NAMALWA (cell line): ENCODE results near the gene SIAH3.
A peak's percentile ranks its signal among the peaks of the same experiment; 100 is the strongest.

Source experiments
- DNase-seq: peaks from one replicate; pipeline ENCODE4 v3.0.0-alpha.2; 2015; ENCODE audit warnings: low spot score

SIAH3 gene

DNA sequence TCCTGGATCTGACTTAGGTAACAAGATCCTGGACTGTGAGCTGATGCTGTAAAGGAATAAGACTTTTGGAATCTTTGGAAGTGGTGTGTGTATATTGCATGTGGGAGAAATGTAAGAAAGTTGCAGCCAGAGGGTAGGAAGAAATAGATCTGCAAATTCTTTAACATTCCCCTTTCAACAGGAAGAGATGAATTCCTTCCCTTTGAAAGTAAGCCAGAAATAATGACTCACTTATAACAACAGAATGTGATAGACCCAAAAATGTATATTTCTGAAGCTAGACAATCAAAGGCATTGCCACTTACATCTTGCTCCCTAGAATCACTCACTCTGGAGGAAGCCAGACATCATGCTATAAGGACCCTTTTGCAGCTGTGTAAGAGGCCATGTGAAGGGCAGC lies 9.8 kb upstream of the SIAH3 start:
- DNase-seq = no peak

GRCh38 chr13:45860240-45860639 lies 8.7 kb upstream of the SIAH3 start:
- DNase-seq = no peak

DNA sequence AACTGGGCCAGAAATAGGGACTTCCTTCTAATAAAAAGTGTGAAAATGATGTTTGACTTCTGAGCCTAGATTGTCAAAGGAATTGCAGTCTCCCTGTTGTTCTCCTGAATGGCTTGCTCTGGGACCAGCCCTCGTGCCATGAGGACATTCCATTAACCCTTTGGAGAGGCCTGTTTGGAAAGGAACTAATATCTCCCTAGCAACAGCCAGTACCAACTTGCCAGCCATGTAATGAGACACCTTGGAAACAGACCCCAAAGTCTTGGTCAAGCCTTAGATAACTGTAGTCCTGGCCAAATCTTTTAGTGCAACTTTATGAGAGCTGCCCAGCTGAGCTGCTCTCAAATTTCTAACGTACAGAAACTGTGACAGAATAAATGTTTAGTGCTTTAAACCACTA lies 8.2 kb upstream of the SIAH3 start:
- DNase-seq = no peak

- DNase-seq = no peak
Observed at GRCh38 chr13:45852494-45852893, 941 bp upstream of the SIAH3 start.

- DNase-seq = no peak
Observed at GRCh38 chr13:45851956-45852355, 403 bp upstream of the SIAH3 start.

DNA sequence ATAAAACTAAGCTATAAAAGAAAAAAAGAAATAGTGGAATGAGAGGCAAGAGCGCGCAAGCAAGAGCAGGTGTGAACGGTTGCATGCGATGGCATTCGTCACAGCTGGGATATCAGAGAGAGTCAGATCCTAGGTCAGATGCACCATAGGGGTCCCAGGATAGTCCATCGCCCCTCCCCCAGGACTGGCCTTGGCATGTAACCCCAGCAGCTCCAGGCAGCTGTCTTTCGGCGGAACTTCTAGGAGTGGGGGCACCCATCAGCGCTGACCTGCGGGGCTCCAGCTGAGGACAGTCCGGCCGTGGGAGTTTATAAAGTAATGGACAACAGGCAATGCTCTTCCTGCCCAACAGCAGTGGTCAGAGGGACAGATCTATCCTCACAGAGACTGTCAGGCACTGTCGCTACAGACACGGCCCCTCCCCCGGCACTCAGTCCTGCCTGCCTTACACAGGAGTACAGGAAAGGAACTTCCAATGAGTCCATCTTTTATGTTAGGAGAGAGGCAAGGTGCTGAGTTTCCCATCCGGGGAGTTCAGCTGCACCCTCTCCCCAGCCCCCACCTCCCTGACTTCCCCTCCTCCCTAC lies 1.4 kb downstream of the SIAH3 start:
- DNase-seq = no peak

GRCh38 chr13:45849408-45849807 lies 2.1 kb downstream of the SIAH3 start:
- DNase-seq = no peak

DNA sequence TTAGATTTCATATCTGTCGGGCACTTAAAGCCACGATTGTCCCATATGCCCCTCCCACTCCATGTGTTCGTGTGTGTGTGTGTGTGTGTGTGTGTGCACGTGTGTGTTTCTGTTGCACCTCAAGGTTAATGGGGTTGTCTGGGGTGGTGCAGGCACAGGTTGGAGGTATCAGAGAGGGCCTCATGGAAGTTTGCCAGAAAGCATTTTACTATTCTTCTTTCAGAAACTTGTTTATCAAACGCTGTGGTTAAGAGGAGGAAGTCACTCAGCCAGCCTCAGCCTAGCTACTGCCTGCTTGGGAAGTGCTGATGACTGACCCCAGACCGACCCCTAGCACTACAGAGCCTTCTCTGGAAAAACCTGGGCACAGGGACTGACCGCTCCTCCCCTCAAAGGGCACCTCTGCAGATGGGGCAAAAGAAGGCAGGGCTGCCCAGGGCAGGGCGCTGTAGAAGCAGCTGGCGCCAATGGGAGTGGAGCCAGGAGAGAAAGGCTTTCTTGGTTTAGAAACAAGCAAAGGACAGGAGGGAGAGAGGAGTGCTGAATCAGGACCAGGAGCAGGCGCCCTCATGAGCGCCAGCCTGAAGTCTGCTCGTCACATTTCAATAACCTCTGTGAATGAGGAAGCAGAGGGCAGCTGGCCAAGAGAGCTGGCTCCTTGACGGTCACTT lies 3.9 kb downstream of the SIAH3 start:
- peak; percentile 39 for DNase-seq

DNA sequence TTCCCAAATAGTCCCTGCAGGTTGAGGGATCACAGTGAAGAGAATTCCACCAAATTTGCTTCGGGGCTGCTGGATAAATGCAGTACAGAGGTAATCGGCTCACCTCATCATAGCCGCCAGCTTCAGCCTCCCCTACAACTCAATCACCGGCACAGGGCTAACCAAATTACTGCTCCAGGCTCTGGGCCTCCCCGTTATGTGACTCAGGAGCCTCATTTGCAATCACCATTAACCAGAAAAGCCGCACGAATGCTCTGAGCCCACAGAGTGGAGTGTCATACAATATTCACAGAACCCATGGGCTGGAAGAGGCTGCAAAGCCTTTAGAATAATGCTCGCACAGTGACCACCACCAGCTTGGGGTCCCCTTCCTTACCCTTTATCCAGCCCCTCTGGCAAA lies 4.9 kb downstream of the SIAH3 start:
- no peak for DNase-seq

DNA sequence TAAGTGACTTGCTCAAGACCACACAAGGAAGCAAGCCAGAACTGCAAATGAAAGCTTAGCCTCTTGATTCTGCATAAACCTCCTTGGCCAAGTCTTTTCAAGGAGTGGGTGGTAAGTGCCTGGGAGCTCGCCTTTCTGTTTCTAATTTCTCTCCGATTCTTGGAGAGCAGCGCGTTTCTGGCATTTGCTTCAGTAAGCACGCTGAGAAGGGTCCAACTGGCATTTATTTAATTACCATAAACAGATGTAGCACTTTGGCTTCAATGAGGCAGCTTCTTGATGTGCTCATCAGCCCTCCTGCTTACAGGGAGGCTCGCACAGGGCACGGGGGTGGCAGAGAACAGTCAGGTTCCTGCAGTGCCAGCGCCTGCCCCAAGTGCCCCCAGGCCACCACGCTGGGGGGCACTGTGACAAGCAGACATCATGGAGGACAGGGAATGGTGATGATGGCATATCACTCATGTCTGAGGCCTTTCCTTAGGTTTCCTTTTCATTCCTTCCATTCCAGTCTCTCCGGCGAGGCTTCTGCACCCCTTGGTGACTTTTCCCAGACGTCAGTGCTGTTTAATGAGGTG lies 13.3 kb downstream of the SIAH3 start:
- no peak for DNase-seq

DNA sequence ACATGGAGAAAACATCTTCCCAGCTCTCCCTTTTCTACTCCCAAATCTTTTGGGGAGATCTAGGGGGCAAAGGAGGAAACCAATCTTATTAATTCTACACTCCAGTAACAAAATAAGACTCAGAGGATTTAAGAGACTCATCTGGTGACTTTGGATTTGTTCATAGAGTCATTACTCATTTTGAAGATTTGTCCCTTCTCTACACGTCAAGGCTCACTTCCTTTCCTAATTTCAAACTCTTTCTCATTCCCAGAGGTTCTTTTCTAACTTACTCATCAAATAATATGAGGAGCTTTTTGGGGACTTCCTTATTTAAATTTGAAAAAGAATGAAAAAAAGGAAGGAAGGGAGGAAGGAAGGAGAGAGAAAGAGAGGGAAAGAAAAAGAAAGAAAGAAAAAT lies 14.4 kb downstream of the SIAH3 start:
- no peak for DNase-seq

DNA sequence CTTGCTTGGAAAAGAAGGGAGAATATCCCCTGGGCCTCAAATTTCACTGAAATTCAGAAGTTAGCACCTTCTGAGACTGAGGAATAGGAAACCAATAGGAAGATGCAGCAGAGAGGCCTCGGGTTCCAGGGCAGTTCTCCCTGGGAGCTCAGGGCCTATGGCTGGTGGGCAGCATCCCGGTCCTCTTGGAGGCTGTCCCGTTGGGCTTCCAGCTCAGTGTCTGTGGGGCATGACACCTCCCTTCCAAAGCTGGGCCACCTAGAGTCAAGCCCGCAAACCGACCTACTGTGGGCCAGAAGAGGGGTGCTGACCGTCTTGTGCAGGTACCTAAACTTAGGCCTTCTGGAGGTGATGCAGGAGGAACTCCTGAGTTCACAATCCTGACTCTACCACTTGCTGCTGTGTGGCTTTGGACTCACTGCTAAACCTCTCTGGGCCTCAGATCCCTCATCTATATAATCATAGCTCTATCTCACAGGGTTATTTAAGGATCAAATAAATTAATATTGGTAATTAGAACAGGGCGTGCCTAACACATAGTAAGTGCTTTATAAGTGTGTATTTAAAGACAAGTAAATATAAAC lies 17.1 kb downstream of the SIAH3 start:
- DNase-seq = no peak

DNA sequence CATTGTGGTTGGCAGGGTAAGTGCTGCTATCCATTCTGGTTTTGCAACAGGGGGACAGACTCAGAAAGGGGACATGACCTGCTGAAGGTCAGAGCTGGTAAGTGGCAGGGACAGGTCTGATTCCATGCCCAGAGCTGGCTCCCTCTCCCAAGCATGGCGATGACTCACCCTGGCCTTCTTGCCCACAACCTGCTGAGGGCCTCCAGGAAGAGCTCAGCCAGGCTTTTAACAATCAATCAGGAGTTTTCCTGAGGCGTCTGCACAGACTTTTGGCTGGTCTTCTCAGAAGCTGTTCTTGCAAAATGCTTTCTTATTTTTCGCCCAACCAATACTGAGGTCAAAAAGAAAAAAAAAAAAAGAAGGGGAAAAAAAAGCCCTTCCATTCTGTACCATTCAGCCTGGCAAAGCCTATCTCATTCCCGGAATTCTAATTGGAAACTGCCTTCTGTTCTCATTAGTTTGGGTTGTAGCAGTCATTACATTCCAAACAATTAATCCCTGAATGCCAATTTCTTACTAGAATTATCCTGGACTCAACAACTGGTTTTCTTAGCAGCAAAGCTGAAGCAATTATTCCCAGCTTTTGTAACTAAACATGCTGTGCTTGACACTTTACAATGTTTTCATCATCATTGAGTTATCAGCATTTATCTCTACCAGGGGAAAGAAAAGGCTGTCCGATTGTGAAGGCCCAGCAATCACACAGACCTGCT lies 17.7 kb downstream of the SIAH3 start:
- DNase-seq = no peak

DNA sequence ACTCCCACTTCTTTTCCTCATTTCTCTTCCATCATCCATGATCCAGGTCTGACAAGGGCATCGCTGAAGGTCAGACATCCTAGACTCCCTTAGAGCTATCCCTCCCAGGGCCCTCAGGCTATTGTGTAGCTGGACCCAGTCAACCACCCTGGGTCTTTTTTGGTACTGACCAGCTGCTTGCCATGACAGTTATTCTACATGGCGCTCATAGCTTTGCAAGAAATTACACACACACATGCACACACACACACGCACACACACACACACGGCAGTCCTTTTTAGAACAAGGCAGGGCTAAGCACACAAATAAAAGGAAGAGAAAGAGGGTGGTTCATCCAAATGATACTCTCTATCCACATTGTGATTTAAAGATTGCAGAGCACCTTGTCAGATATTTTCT lies 18.3 kb downstream of the SIAH3 start:
- DNase-seq = no peak

DNA sequence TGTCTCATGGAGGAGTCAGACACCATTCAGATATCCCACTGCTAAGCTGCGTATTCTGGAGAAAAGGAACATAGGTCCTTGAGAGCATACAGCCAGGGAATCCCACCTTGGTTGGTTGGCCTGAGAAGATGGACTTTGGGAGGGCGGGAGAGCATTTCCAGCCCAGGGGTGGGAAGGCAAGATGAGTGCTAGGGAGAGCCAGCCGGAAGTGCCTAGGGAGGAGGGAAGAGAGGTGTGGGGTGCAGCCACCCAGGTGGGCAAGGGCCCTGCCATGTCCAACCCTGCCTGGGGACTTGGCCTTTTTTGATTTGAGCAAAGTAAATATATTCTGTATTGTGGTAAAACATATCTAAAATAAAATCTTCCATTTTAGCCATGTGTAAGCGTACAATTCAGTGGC lies 19.7 kb downstream of the SIAH3 start:
- no peak for DNase-seq

- DNase-seq = no peak
Observed at GRCh38 chr13:45830121-45830520, 21.4 kb downstream of the SIAH3 start.

GRCh38 chr13:45828256-45828968 lies 23.1 kb downstream of the SIAH3 start:
- no peak for DNase-seq

DNA sequence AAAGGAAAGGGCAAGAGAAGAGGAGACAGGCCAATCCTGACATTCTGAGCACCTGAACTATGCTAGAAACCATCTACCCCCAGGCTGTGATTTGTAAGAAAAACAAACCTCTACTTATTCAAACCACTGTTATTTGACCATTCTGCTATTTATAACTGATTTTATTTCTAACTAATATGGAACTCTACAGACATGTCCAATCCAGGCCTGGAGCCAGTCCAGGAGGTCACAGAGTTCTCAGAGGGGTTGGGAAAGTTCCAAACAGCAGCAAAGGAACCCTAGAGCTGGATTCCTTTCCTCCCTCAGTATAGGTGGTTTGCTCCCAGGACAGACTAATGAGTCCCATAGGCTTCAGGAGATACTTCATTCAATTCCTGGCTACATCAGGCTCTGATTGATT lies 24.2 kb downstream of the SIAH3 start:
- no peak for DNase-seq

- DNase-seq = no peak
Observed at GRCh38 chr13:45826731-45827130, 24.8 kb downstream of the SIAH3 start.

GRCh38 chr13:45825387-45825650 lies 26.2 kb downstream of the SIAH3 start:
- DNase-seq = no peak

DNA sequence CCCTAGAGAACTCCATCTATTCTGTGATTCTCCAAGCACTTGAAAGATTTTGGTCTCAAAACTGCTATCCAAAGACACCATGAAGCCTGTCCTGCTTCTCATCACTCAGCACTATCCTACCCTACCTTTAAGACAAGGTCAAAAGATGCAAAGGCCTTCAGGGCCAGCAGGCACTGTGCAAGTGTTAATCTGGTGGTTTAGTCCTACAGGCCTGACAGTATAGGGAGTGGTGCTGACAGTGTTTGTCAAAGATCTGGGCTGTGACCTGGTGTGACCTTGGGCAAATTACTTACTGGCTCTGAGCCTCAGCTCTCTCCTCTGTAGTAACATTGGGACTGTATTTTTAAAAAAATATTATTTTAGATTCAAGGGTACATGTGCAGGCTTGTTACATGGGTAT lies 28.0 kb downstream of the SIAH3 start:
- no peak for DNase-seq

GRCh38 chr13:45821811-45822210 lies 29.7 kb downstream of the SIAH3 start:
- DNase-seq = no peak
